MCF 10A (cell line): ENCODE results near the gene CEP350. TPM values are rescaled to one million over a fixed set of nuclear protein-coding genes. Genes with fewer than 3 reads are reported as not detected.

Source experiments
- BruUV-seq: library from RNA; stranded (reverse); fragments of 400-500 nt; replicated peaks from 2 replicates; lab custom pipeline; 2021; lab: Mats Ljungman, UMichigan
- CTCF ChIA-PET: fragments of 300-600 bp; sonication (Branson Sonifier 250); formaldehyde crosslinking; extraction: SDS; loops from one replicate; lab custom pipeline; 2021; ENCODE audit warnings: antibody characterized with exemption, inconsistent platforms; lab: Yijun Ruan, JAX
- POLR2A ChIA-PET: fragments of 300-600, 350-650 bp; sonication (Branson Sonifier 250); formaldehyde crosslinking; extraction: SDS; loops from one replicate; lab custom pipeline; 2020; ENCODE audit warnings: antibody characterized with exemption, inconsistent platforms; lab: Yijun Ruan, JAX
- DNase-seq: peaks from one replicate; pipeline ENCODE4 v3.0.0-alpha.2; 2018; ENCODE audit not compliant: unreplicated experiment
- H3K27ac Mint-ChIP-seq: one replicate; pipeline ENCODE4 v1.8.0; 2022; ENCODE audit warnings: mild to moderate bottlenecking, low read depth, mixed read lengths; ENCODE audit not compliant: unreplicated experiment
- H3K27me3 Mint-ChIP-seq: one replicate; pipeline ENCODE4 v1.8.0; 2022; ENCODE audit warnings: mixed read lengths; ENCODE audit not compliant: insufficient read depth, unreplicated experiment
- H3K36me3 Mint-ChIP-seq: one replicate; pipeline ENCODE4 v1.8.0; 2022; ENCODE audit warnings: mild to moderate bottlenecking, moderate library complexity, mixed read lengths; ENCODE audit not compliant: insufficient read depth, unreplicated experiment
- H3K4me1 Mint-ChIP-seq: one replicate; pipeline ENCODE4 v1.8.0; 2022; ENCODE audit warnings: mixed read lengths; ENCODE audit not compliant: insufficient read depth, unreplicated experiment
- H3K4me3 Mint-ChIP-seq: one replicate; pipeline ENCODE4 v1.8.0; 2022; ENCODE audit warnings: mild to moderate bottlenecking, moderate library complexity, mixed read lengths; ENCODE audit not compliant: unreplicated experiment
- H3K9me3 Mint-ChIP-seq: one replicate; pipeline ENCODE4 v1.8.0; 2022; ENCODE audit warnings: mixed read lengths; ENCODE audit not compliant: unreplicated experiment
- intact Hi-C: fragments of 100-400 bp; cut with micrococcal nuclease; formaldehyde crosslinking; loops from 2 replicates; pipeline ENCODE4 v1.14.1; 2022
- total RNA-seq: library from RNA; stranded (reverse); gene quantifications from 2 replicates; pipeline ENCODE4 v1.2.3, GENCODE V29; 2022
- TF ChIP-seq, protein P1 (sequence below): fragments of 200-600 bp; IDR thresholded peaks from one replicate; pipeline ENCODE4 v1.8.0; 2022; ENCODE audit warnings: antibody characterized with exemption, mild to moderate bottlenecking; ENCODE audit not compliant: unreplicated experiment

CEP350 gene
- total RNA-seq, 1 experiment from 2014 or later = 56.4 TPM

DNA sequence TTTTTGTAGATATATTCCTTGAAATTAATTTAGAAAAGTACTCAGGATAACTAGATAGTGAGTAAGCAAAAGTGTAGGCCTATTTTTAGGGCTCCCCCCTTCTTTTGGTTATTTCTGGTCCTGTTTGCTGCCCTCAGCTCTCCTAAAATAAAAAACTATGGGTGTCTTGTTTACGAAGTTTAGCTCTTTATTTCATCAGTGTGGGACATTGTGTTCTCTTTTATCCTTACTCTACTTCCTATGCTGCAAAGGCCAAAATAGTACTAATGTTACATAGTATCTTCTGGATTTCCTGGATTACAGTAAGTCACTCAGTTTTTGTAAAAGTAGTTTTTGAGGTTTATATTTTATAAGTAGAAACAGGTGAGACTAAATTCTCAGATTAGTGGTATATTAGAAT is 15.4 kb downstream of the CEP350 start:
- Mint-ChIP-seq H3K27me3 (no peaks in the 10 kb centered on the region), H3K27ac (peak overlapping the region; percentile 87), H3K36me3 (peaks cover 11% of the 10 kb centered on the region), H3K4me1 (peaks cover 29% of the 10 kb centered on the region), H3K9me3 (peaks cover 8% of the 10 kb centered on the region), H3K4me3 (peak overlapping the region; percentile 13)
- BruUV-seq = no TSS peak
- DNase-seq = no peak
- intact Hi-C loops = no loop called here
- TF ChIP-seq, protein P1, sequence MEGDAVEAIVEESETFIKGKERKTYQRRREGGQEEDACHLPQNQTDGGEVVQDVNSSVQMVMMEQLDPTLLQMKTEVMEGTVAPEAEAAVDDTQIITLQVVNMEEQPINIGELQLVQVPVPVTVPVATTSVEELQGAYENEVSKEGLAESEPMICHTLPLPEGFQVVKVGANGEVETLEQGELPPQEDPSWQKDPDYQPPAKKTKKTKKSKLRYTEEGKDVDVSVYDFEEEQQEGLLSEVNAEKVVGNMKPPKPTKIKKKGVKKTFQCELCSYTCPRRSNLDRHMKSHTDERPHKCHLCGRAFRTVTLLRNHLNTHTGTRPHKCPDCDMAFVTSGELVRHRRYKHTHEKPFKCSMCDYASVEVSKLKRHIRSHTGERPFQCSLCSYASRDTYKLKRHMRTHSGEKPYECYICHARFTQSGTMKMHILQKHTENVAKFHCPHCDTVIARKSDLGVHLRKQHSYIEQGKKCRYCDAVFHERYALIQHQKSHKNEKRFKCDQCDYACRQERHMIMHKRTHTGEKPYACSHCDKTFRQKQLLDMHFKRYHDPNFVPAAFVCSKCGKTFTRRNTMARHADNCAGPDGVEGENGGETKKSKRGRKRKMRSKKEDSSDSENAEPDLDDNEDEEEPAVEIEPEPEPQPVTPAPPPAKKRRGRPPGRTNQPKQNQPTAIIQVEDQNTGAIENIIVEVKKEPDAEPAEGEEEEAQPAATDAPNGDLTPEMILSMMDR = no peak
- CTCF ChIA-PET = no interaction called here
- POLR2A ChIA-PET = interaction anchor here (0.6 to 1.9 kb wide), 4 partner anchors 12 to 55 kb away, joined by 3 to 15 read pairs (median 4); partner anchors contain the start of gene CEP350

DNA sequence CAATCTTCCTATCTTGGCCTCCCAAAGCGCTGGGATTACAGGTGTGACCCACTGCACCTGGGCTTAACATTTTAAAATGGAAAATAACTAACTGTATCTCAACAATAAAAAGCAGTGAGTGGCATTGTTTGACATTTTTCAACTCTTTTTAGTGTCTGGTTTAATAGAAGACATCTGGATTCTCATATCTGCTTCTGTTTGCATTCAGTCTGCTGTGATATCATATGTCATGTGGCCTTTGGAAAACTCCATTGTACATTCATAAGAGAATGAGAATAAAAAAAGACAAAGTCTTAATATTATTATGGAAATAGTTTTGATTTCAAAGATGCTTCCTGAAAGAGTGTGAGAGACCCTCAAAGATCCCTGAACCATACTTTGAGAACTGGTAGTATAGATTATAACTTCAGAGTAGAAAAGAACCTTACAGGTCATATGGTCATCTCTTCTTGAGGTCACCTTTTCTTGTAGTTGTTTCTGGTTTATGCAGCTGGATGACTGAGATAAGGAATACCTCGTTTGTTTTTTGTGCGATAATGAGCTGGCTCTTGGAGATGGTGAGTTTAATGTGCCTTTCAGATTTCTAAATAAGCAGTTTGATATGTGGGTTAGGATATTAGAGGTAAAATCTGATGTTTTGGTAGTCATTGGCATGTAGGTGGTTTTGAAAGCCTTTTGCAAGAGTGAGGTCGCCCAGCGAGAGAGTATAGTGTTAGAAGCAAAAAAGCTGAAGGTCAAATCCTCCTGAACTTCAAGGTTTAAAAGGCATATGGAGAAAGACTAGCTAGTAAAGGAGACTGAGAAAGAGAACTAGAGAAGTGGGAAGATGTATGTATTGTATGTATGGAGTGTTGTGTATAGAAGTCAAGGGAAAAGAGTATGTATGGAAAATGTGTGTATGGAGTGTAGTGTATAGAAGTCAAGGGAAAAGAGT is 17.2 kb downstream of the CEP350 start:
- ChIA-PET CTCF (interaction anchor here (0.6 kb wide), 1 partner anchor 150 kb away, joined by 3 read pairs; no protein-coding TSS in a partner anchor), POLR2A (interaction anchor here (3.2 kb wide), 1 partner anchor 17 kb away, joined by 17 read pairs; the partner anchor contains the start of gene CEP350)
- Mint-ChIP-seq H3K4me3 (no peak overlapping the region), H3K27me3 (no peaks in the 10 kb centered on the region), H3K9me3 (peaks cover 8% of the 10 kb centered on the region), H3K4me1 (peaks cover 31% of the 10 kb centered on the region), H3K27ac (no peak overlapping the region), H3K36me3 (peaks cover 5% of the 10 kb centered on the region)
- no TSS peak for BruUV-seq
- DNase-seq = no peak
- intact Hi-C loops = no loop called here
- TF ChIP-seq, protein P1 = no peak

DNA sequence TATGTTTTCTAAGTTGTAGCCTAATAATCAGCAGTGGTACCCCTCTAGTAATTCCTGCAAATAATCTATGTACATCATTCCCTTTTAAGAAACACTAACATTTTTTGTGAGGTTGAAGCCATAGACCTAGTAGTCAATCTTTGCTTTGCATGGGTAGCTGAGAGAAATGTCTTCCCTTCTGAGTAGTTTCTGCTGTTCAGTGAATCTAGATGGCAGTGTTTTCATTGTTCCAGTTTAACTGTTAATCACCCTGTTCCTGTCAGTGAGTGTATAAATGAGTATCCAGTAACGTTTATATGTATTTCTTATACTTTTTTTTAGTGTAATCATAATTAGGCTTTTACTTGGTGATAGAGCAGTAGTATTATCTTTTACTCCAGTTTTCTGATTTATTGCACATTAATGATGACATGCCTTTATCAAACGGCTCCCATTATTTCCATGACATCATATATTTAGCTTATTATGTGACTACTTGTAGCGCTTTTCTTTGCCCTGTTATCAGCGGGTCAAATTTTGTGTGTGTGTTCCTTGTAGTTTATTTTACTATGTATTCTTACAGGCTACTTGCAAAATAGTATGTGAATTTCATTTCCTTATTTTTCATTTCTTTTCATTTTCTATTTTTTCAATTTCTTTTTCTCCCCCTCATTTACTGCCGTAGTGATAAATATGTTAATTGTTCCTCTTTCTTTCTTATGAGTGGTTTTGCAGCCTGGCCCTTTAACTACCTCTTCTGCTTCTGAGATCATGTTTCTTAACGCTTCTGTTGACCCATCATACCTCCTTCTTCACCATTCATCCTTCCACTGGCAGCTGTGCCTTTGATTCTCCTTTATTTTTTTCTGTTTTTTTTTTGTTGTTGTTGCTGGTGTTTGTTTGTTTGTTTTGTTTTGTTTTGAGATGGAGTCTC is 18.8 kb downstream of the CEP350 start:
- H3K9me3 Mint-ChIP-seq = peaks cover 10% of the 10 kb centered on the region
- TF ChIP-seq, protein P1 = no peak
- intact Hi-C loops = no loop called here
- H3K27ac Mint-ChIP-seq = no peak overlapping the region
- ChIA-PET CTCF (no interaction called here), POLR2A (interaction anchor here (1.3 to 3.2 kb wide), 2 partner anchors 18 to 95 kb away, joined by 3 to 17 read pairs; partner anchors contain the start of gene CEP350)
- H3K4me1 Mint-ChIP-seq = peaks cover 37% of the 10 kb centered on the region
- DNase-seq = no peak
- no peaks in the 10 kb centered on the region for H3K27me3 Mint-ChIP-seq
- no TSS peak for BruUV-seq
- H3K36me3 Mint-ChIP-seq = peaks cover 5% of the 10 kb centered on the region
- H3K4me3 Mint-ChIP-seq = no peak overlapping the region
